K562 (cell line): ENCODE data around the gene CEP85L. TPM values are rescaled to one million over a fixed set of nuclear protein-coding genes. Genes with fewer than 3 reads are reported as not detected.

Experiments used
- BCOR ChIP-seq: fragments of 450-650 bp; IDR thresholded peaks from 2 replicates; pipeline ENCODE4 v1.6.1; 2016
- DACH1 ChIP-seq: fragments of 450-650 bp; IDR thresholded peaks from 2 replicates; pipeline ENCODE4 v1.6.1; 2018; ENCODE audit not compliant: partially characterized antibody
- ETS1 ChIP-seq: conservative IDR thresholded peaks from 2 replicates; pipeline ENCODE4 v1.6.1; 2011; ENCODE audit warnings: low read depth, mild to moderate bottlenecking, low read length; ENCODE audit not compliant: control insufficient read depth
- FOXP4 ChIP-seq: sonication (generic); formaldehyde crosslinking; IDR thresholded peaks from 2 replicates; pipeline ENCODE4 v1.8.0; 2022; ENCODE audit warnings: mild to moderate bottlenecking, missing genetic modification reagents, borderline replicate concordance
- HNRNPLL ChIP-seq: fragments of 200-400 bp; formaldehyde crosslinking; IDR thresholded peaks from 2 replicates; pipeline ENCODE4 v1.6.1; 2017; ENCODE audit warnings: low read length, low read depth, mild to moderate bottlenecking; ENCODE audit not compliant: poor library complexity, severe bottlenecking
- RCOR1 ChIP-seq, 2 experiments: IDR thresholded peaks; 2 replicates each; pipeline ENCODE4 v1.6.1; 2012; ENCODE audit warnings: low read depth in 2 of 2, low read length in 2 of 2, borderline replicate concordance in 1 of 2, improper control_type of control experiment in 1 of 2
- ZKSCAN1 ChIP-seq: fragments of 150-350 bp; IDR thresholded peaks from 2 replicates; pipeline ENCODE4 v1.6.1; 2016; ENCODE audit warnings: low read depth, low read length
- polyA plus RNA-seq, 8 experiments: library from polyadenylated mRNA; depleted of rRNA in 4 of 8; stranded (reverse) in 5 of 8; unstranded in 3 of 8; fragments of >200 nt; fragmentation: Nextera tagmentation in 2 of 8; fragmentation: Illumina TruSeq in 1 of 8; extraction: Ambion mirVana in 2 of 8; extraction: Trizol in 1 of 8; gene quantifications; 2 replicates each; pipeline versions ENCODE4 v1.2.1 to v1.2.3, GENCODE V29; 2011 to 2014; ENCODE audit warnings: inconsistent platforms in 1 of 8, missing spikeins in 1 of 8
- total RNA-seq, 7 experiments: library from RNA; depleted of rRNA in 6 of 7; stranded (reverse); fragments of >200 nt in 6 of 7; fragmentation: Illumina TruSeq in 2 of 7; extraction: Trizol in 2 of 7; gene quantifications; 2 replicates each; pipeline versions ENCODE4 v1.2.1 to v1.2.3, GENCODE V29; 2011 to 2021; ENCODE audit warnings: low replicate concordance in 1 of 7
- TF ChIP-seq, protein P1 (sequence below), 2 experiments: fragments of 450-650 bp in 1 of 2; sonication (generic) in 1 of 2; formaldehyde crosslinking in 1 of 2; IDR thresholded peaks; 2 replicates each; pipeline versions ENCODE4 v1.7.1 to v1.9.0; 2016 to 2022; ENCODE audit warnings: inconsistent platforms in 1 of 2, mild to moderate bottlenecking in 1 of 2, missing genetic modification reagents in 1 of 2
- TF ChIP-seq, protein P2 (sequence below): sonication (generic); formaldehyde crosslinking; IDR thresholded peaks from 2 replicates; pipeline ENCODE4 v1.8.1; 2023; ENCODE audit warnings: missing genetic modification reagents, mild to moderate bottlenecking, borderline replicate concordance

CEP85L gene
- total and polyA plus RNA-seq, 9 of the 15 experiments (the other 6 are each of a cell fraction or from before 2014, with no cell fraction given), result 4.5 to 15.8 (median 8.3) TPM

DNA sequence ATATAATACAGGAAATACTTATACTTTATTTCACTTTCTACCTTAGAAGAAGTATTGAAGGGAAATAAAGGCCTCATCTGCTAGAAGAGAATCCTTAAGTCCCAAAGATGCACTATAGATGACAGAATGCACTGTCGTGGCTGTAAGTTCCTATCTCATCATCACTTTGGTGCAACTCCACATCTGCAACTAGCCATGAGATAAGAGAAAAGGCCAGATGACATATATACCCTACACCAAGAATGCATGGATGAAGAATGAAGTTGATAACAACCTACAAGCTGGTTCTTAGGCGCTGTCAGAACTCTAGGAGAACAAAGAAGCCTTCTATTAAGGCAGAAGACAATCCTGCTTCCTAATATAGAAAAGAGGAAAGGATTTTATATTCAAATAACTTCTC is 114.9 kb downstream of the CEP85L start (continued):
- TF ChIP-seq HNRNPLL, result no peak
- TF ChIP-seq ETS1, result no peak
- no peak for TF ChIP-seq ZKSCAN1
- TF ChIP-seq, protein P1, sequence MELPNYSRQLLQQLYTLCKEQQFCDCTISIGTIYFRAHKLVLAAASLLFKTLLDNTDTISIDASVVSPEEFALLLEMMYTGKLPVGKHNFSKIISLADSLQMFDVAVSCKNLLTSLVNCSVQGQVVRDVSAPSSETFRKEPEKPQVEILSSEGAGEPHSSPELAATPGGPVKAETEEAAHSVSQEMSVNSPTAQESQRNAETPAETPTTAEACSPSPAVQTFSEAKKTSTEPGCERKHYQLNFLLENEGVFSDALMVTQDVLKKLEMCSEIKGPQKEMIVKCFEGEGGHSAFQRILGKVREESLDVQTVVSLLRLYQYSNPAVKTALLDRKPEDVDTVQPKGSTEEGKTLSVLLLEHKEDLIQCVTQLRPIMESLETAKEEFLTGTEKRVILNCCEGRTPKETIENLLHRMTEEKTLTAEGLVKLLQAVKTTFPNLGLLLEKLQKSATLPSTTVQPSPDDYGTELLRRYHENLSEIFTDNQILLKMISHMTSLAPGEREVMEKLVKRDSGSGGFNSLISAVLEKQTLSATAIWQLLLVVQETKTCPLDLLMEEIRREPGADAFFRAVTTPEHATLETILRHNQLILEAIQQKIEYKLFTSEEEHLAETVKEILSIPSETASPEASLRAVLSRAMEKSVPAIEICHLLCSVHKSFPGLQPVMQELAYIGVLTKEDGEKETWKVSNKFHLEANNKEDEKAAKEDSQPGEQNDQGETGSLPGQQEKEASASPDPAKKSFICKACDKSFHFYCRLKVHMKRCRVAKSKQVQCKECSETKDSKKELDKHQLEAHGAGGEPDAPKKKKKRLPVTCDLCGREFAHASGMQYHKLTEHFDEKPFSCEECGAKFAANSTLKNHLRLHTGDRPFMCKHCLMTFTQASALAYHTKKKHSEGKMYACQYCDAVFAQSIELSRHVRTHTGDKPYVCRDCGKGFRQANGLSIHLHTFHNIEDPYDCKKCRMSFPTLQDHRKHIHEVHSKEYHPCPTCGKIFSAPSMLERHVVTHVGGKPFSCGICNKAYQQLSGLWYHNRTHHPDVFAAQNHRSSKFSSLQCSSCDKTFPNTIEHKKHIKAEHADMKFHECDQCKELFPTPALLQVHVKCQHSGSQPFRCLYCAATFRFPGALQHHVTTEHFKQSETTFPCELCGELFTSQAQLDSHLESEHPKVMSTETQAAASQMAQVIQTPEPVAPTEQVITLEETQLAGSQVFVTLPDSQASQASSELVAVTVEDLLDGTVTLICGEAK (IDR thresholded peaks at IDR 0.05), result no peak
- TF ChIP-seq, protein P1 (CRISPR knock-in tag; IDR thresholded peaks at IDR 0.05), result no peak
- TF ChIP-seq FOXP4 (CRISPR knock-in tag), result no peak
- no peak for TF ChIP-seq BCOR
- TF ChIP-seq RCOR1 (IDR thresholded peaks at IDR 0.05; ENCODE audit: borderline replicate concordance in 1 of 2, low read depth in 2 of 2, low read length in 2 of 2), result peak in 1 of 2 experiments; percentile 19; a peak in 1 of 4 replicates
- TF ChIP-seq, protein P2, sequence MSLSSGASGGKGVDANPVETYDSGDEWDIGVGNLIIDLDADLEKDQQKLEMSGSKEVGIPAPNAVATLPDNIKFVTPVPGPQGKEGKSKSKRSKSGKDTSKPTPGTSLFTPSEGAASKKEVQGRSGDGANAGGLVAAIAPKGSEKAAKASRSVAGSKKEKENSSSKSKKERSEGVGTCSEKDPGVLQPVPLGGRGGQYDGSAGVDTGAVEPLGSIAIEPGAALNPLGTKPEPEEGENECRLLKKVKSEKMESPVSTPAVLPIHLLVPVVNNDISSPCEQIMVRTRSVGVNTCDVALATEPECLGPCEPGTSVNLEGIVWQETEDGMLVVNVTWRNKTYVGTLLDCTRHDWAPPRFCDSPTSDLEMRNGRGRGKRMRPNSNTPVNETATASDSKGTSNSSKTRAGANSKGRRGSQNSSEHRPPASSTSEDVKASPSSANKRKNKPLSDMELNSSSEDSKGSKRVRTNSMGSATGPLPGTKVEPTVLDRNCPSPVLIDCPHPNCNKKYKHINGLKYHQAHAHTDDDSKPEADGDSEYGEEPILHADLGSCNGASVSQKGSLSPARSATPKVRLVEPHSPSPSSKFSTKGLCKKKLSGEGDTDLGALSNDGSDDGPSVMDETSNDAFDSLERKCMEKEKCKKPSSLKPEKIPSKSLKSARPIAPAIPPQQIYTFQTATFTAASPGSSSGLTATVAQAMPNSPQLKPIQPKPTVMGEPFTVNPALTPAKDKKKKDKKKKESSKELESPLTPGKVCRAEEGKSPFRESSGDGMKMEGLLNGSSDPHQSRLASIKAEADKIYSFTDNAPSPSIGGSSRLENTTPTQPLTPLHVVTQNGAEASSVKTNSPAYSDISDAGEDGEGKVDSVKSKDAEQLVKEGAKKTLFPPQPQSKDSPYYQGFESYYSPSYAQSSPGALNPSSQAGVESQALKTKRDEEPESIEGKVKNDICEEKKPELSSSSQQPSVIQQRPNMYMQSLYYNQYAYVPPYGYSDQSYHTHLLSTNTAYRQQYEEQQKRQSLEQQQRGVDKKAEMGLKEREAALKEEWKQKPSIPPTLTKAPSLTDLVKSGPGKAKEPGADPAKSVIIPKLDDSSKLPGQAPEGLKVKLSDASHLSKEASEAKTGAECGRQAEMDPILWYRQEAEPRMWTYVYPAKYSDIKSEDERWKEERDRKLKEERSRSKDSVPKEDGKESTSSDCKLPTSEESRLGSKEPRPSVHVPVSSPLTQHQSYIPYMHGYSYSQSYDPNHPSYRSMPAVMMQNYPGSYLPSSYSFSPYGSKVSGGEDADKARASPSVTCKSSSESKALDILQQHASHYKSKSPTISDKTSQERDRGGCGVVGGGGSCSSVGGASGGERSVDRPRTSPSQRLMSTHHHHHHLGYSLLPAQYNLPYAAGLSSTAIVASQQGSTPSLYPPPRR (CRISPR knock-in tag), result no peak
- TF ChIP-seq DACH1, result peak; percentile 18
